LNCaP clone FGC (cell line): ENCODE measurements around the gene RASGRP2.
A peak's percentile ranks its signal among the peaks of the same experiment; 100 is the strongest.

Source experiments
- DNase-seq: peaks from one replicate; pipeline ENCODE4 v3.0.0-alpha.2; 2011; ENCODE audit warnings: low read depth
- H3K4me3 ChIP-seq: 2 replicates; pipeline ENCODE4 v1.5.1; 2011; ENCODE audit warnings: mild to moderate bottlenecking, low read depth, low read length, control low read depth
- TF ChIP-seq, protein P1 (sequence below): IDR thresholded peaks from 2 replicates; pipeline ENCODE4 v1.5.1; 2012; ENCODE audit warnings: mild to moderate bottlenecking; ENCODE audit not compliant: control insufficient read depth, insufficient read depth; ENCODE audit errors: extremely low read depth

Gene RASGRP2

DNA sequence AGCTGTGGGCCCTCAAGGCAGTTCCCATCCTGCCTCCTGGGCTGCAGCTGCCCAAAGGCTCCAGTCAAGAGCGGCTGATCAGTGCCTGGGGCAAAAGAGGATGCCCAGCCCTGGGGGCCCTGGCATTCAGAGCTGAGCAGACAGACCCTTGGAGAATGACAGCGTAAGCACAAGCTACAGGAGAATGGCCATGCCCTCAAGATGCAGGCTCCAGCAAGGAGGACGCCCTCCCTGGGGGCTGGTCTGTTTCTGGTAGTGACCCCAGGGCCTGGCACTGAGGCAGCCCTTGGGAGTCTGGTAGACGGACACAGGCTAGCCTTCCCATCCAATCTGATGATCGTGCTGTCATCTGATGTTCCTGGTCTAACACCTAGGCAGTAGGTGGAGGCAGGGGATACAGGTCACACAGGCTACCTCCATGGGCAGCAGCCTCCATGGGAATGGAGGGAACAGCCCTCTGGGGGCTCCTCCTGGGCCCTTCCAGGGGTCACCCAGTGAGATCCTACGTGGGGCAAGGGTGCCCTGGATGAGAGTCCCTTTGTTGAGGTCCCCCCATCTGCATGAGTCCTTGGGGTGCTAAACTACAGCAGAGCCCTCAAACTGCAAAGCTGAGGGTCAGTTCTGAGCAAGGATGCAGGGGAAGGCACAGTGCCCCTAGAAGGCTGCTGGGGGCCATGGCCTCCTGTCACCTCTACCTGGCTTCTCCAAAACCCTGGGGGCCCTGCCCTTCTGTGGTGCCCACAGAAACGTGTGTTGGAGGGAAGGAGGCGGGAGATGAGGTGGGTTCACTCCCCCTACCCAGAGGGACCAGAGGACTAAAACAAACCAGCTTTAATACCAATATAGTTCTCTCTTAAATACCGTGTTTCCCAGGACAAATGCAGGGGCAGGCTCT is 44.6 kb upstream of the RASGRP2 start:
- H3K4me3 ChIP-seq: no peak overlapping the region
- DNase-seq: no peak
- TF ChIP-seq, protein P1, sequence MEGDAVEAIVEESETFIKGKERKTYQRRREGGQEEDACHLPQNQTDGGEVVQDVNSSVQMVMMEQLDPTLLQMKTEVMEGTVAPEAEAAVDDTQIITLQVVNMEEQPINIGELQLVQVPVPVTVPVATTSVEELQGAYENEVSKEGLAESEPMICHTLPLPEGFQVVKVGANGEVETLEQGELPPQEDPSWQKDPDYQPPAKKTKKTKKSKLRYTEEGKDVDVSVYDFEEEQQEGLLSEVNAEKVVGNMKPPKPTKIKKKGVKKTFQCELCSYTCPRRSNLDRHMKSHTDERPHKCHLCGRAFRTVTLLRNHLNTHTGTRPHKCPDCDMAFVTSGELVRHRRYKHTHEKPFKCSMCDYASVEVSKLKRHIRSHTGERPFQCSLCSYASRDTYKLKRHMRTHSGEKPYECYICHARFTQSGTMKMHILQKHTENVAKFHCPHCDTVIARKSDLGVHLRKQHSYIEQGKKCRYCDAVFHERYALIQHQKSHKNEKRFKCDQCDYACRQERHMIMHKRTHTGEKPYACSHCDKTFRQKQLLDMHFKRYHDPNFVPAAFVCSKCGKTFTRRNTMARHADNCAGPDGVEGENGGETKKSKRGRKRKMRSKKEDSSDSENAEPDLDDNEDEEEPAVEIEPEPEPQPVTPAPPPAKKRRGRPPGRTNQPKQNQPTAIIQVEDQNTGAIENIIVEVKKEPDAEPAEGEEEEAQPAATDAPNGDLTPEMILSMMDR: no peak

DNA sequence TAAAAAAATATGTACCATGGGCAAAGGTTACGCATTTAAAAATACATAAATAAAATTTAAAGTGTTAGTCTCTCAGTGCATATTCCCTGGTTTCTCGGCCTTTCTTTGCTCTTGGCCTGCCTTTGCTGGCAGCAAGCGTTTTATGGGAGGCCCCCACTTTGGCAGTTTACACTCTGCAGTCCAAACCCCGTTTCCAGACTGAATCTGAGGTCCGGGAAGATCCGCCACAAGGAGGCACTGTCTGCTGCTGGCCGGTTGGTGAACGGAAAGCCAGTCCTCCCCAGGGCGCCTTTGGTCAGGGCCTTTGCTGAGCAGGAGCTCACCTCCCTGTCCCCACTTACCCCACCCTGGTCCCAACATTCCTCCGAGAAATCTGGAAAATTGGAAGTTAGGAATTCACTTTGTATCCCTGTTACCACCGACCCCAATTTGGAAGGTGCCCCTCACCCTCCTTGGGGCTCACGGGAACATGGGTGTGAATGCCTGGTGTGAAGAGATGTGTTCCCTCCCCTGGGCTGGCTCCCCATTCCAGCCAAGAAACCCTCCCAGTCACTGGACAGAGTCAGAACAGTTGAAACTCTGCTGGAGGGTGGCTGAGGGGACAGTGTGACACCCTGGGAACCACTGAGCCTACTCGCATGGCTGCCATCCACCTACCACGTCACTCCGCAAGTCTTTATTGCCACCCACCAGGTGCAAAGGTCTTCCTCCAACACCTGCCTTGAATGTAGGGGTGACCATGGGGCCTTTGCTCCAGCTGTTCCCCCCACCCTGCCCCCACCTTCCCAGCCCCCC is 43.8 kb upstream of the RASGRP2 start:
- H3K4me3 ChIP-seq: no peak overlapping the region
- TF ChIP-seq, protein P1: peak; percentile 55
- no peak for DNase-seq

DNA sequence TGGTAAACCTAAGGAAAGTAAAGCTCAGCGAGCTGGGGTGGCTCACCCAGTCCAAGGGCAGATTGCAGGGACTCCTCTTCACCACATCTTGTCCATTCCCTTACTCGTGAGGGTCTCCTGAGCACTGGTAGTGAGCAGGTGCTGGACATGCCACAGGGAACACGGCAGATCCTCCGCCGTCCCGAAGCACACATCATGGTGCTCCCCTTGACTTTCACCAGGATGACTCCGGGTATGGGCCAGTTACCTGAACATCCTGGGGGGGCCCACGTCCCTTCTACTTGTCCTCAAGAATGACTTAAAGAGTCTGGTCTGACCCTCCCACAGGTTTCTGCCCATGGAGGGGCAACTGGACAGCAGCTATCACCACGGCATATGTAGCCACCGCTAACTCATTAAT is 42.4 kb upstream of the RASGRP2 start:
- TF ChIP-seq, protein P1: no peak
- H3K4me3 ChIP-seq: no peak overlapping the region
- DNase-seq: no peak

DNA sequence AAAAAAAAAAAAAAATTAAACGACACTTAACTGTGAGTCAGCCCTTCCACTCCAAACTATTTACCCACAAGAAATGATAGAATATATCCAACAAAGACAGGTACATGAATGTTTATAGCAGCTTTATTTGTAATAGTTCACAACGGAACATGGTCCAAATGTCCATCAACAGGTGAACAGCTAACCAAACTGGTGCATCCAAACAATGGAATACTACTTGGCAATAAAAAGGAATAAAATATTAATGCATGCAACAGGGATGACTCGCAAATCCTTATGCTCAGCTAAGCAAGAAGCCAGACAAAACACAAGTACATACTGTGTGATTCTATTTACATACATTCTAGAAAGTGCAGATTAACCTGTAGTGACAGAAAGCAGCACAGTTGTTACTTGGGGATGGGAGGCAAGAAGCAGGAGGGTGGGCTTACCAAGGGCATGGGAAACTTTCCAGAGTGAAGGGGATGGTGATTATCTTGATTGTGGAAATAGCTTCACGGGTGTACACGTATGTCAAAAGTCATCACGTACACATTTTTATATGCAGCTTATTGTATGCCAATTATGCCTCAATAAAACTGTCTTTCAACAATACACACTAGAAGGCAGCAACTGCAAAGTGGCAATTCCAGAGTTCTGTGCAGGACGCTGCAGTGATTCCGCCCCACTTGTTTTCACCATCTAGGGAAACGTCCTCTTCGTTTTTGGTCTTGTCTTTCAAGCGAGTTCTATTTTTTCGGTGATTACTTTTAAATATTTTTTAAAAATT is 41.1 kb upstream of the RASGRP2 start:
- TF ChIP-seq, protein P1: no peak
- DNase-seq: no peak
- 0 out of 2 replicates have a peak overlapping the region, but pooled peaks have one; percentile 13 for H3K4me3 ChIP-seq

DNA sequence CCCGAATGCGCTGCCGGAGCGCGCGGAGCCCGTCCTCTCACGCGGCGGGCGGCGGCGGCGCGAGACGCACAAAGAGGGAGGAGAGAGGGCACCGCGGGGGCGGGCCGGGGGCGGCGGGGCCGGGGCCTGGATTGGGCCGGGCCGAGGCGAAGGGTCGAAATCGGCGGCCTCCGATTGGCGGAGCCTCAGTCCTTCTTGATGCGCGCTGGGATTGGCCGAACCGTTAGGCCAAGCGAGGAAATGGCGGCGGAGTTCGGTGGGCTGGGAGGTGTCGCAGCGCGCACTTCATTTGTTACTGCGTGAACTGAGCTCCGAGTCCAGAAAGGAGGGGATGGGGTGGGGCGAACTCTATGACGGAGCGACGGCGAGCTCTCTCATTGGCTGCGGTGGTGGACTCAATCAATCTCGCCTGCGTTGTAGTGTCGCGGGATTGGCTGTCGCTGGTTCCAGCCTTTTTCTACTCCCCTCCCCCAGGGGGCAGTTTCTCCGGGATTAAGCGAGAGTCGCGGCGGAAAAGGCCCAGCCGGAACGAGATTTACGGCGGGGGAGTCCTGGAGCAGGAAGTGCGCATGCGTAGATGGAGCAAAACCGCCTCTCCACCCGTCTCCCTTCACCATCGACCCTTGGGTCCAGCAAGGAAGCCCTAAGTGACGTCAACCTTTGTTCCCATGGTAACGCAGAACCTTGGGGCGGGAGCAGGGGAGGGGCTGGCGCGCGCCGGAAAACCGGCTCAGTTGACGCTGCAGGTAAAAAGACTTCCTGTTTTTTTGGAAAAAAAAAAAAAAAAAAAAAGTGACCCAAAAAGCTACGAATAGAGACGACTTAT is 34.7 kb upstream of the RASGRP2 start, which contains the start of gene SF1:
Gene SF1, minus strand, starts transcription at position 70 of the 826 bp plus-strand sequence. CDS start 150 bp downstream, outside the sequence.
- peak within 1 kb of the TSS; percentile 63 for H3K4me3 ChIP-seq
- DNase-seq: peak; percentile 99
- TF ChIP-seq, protein P1: no peak

DNA sequence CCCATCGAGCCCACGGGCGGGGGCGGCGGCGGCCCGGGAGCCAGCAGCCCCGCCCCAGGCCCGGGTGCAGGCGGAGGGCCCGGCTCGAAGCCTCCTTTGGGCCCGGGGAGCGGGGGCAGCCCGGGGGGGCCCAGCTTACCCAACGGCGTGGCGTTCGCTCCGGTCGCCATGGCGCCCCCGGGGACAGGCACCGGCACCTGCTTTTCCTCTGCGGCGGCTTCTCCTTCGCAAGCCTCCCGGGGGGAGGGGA is 34.2 kb upstream of the RASGRP2 start:
- DNase-seq: no peak
- TF ChIP-seq, protein P1: no peak
- peak overlapping the region; percentile 63 for H3K4me3 ChIP-seq
